Ramos (cell line): ENCODE results near the gene LDHAL6A.

Experiments used
- in situ Hi-C: fragments of 300-500 bp; cut with MboI; formaldehyde crosslinking; loops from one replicate; pipeline ENCODE4 v1.14.3; 2022; ENCODE audit warnings: low sequenced_read_pairs; ENCODE audit not compliant: unreplicated experiment

Gene LDHAL6A

DNA sequence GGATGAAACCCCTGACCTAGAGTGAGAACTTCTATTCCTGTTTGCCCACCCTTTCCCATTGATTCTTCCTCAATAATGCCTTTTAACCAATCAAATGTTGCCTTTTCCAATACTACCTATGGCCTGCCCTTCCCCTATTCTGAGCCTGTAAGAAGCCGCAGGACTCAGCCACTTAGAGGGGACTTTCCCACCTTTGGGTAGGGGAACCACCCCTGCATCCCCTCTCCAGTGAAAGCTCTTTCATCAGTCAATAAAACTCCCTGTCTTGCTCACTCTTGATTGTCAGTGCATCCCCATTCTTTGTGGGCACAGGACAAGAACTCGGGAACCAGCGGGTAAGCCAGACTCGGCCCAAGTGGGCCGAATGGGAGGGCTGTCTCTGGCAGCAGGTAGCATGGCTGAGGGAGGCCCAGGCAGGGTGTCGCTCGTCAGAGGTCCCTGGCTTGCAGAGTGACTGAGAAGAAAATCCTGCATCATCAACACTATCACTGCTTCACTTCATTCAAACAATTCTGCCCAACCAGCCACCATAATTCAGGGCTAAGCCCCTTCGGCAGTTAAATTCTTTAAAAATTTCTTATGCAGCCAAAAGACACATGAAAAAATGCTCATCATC, 30.4 kb downstream of the LDHAL6A start:
- in situ Hi-C loops, result no loop called here

DNA sequence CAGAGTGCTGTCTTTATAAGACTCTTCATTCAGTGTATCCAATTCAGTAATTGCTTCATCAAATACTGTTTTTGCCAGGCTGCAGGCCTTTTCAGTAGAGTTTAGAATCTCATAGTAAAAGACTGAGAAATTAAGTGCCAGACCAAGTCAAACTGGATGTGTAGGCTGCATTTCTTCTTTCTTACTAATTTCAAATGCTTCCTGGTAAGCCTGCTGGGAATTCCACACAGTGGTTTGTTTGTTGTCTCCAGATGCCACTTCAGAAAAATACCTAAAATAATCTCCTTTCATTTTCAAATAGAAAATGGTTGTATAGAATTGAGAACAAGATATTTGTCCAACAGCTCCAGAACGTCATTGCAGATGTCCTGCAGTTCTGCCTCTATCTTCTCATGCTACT, 34.7 kb downstream of the LDHAL6A start:
- in situ Hi-C loops, result no loop called here

DNA sequence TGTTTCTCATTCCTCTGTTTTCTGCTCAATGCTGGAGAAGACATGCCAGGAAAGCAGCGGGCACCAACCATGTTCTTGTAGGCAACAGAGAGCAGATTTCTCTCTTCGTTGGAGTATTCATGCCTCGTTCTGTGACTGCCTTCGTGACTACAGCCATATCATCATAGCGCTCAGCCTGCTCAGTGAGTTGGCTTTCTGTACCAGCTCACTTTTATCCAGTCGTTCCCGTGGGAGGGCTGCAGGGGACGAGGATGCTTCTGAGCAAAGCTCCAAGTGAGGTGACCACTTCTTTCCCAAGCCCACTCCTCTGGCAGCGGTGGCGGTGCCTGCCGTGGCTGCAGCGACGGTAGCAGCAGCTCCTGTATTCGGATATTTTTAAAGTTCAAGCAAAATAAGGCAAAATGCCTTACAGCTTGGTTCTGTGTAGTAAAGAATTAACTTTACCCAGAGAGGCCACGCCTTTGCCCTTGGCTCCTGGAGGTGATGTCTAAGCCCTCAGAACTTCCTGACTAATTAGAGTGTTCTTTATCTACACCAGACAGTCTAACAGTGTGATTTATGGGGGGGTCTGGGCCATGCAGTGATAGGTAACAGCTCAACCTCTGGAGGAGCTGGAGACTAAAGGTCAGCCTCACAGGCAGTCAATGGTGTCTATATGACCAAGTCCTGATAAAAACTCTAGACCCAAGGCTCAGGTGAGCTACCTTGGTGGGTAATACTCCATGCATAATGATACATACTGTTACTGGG, 35.3 kb downstream of the LDHAL6A start:
- in situ Hi-C loops, result no loop called here

DNA sequence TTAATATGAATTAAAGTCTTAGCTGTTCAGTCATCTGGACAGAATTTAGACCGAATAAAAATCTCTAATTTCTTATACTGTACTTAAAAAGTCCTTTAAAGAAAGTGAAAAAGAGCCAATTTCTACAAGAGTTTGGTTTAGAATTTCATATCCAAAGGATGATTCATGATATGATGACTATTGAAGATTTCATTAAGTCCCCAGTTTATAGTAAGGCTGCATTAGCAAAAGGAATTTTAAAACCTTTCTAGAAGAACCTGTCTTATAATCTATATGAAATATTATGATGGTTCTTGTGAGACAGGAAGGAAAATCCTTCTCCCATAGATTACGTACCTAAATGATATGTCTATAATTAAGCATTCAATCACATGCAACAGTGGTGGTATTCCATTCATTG, 36.3 kb downstream of the LDHAL6A start:
- in situ Hi-C loops, result no loop called here

DNA sequence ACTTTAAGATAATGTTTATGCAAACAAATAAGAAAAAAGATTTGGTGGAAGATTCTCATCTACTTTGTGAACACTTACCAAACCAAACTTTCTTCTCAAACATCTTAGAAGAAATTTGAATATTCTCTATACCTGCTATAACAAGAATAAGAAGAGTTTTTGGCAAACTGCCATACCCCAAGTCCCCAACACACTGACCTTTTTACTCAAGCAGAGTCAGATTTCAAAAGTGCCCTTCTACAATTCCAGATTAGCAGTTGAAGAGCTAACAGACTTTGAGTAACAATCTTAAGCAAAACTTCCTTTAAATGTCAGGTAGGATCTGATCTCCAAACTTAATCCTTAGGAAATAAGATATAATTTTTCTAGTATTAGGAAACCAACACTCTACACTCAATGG, 37.2 kb downstream of the LDHAL6A start:
- in situ Hi-C loops, result no loop called here

DNA sequence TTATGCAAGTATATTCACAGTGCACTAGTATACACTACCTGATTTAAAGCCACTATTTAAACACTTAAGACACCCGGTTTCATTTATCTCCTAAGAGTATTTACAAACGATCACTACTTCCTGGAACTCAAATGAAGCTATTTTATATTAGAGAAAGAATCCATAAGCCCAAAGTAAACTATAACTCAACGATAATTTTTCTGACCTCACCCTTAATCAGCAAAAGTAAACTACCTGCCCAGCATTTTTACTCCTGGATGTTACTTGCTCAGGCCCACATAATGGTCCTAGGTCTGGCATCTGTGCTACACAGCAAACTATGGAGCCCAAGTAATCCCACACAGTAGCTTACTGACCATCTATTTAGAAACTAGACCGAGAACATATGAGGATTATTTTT, 37.7 kb downstream of the LDHAL6A start:
- in situ Hi-C loops, result no loop called here

DNA sequence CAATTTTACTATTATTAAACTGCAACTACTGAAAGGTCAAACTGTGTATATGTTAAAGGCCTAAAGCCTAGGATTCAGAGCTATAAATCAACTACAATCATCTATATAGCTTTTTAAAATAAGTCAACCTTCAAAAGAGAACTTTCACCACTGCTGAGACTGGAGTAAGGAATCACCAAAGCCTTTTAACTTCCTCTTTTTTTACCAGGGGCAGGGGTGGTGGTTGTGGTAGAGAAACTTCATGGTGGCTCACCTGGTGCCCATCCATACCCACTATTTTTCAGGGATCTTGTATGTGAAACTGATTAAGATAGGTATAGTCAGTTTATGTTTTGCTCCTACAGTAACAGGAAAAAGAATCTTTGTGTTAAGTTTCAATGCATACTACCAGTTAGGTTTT, 39.6 kb downstream of the LDHAL6A start:
- in situ Hi-C loops, result no loop called here

DNA sequence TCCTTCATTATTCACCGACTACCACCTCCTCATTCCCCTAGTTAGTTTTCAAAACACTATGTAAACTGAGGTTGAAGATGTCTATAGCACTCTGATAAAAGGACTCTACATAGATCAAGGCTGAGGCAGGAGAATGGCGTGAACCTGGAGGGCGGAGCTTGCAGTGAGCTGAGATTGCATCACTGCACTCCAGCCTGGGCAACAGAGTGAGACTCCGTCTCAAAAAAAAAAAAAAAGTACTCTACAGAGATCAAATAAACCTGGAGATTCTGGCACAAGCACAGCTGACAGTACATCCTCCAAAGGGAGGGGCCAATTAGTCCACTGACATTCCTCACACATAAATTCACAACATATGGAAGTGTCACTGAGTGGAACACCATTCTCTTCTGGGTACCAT, 40.0 kb downstream of the LDHAL6A start:
- in situ Hi-C loops, result no loop called here

DNA sequence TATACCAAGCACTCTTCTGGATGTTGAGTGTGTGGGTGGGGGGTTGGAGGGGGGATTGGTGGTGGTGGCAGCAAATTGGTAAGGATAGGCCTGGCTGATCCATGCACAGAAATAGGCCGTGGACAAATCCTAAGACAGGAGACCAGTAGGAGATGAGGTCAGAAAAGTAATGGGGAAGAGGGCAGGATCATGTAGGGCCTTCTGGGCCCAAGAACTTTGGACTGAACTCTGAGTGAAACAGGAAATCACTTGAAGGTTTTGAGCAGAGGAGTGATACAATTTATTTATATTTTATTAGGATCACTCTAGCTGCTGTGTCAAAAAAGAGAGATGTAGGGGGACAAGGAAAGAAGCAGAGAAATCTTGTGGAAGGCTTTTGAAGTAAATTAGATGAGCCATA, 42.4 kb downstream of the LDHAL6A start:
- in situ Hi-C loops, result no loop called here

DNA sequence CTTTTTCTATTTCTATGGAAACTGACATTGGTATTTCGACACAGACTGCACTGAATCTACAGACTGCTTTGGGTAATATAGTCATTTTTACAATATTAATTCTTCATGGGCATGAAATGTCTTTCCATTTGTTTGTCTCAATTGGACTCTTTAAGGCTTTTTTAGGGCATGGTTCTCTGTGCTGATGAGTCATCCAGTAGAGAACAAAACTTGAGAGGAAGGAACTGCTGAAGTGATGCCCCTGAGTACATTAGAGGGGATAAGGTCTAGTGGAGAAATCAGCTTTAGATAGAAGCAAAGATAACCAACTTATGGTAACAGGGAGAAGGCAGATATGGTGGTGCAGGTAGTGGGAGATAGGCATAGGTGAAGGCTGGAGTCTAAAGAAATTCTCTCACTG, 46.0 kb downstream of the LDHAL6A start:
- in situ Hi-C loops, result no loop called here

DNA sequence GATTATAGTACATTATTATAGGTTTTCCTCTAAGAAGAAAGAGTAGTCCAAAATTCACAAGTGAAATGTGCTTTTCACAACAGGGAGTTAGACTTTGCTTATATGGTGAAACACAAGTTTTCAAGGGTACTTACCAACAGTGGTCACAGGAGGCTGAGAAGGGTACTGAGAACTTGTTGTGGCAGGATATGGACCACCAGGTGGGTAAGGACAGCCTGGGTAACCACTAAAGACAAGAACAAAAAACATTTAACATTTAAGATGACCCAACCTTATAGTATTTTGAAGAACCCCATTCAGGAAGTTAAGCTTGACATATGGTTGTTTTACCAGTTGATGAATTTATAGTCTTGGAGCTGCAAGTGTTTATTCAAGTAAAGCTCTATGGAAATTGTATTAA, 46.7 kb downstream of the LDHAL6A start:
- in situ Hi-C loops, result no loop called here

DNA sequence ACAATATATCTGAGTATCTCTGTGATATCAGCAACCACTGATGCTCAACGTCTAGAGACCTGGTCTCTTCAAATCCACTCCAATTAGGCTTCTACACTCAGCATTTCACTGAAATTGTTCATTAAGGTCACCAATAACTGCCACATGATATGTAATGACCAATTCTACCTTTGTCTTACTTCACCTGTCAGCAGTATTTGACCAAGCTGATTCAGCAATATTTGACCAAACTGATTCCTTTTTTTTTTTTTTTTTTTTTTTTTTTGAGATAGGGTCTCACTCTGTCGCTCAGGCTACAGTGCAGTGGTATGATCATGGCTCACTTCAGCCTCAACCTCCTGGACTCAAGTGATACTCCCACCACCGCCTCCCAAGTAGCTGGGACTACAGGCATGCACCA, 65.5 kb downstream of the LDHAL6A start:
- in situ Hi-C loops, result no loop called here

DNA sequence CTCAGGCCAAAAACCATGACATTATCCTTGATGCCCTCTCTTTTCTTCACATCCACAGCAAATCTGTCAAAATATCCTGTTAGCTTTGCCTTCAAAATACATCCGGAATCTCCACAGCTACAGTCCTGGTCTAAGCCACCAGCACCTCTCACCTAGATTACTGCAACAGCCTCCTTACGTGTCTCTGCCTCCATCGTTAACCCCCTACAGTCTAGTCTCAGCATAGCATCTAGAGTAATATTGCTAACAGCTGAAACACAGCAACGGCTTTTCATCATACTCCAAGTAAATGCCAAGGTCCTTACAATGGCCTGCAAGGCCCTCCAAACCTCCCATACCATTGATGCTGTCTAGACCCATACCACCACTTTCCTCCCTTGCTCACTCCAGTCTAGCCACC, 66.7 kb downstream of the LDHAL6A start:
- in situ Hi-C loops, result no loop called here

DNA sequence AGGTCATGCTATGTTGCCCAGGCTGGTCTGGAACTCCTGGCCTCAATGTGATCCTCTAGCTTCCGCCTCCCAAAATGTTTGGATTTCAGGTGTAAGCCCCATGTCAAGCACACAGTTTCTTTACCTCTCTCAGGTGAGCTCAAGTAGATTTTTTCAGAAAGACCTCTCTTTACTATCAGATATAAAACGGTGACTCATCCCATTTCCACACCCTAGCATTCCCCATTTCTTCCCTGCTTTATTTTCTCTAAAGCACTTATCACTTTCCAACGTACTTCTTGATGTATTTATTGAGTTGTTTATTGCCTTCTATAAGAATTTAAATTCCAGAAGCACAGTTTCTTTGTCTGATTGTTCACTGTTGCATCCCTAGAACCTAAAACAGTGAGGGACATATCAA, 67.4 kb downstream of the LDHAL6A start:
- in situ Hi-C loops, result no loop called here

DNA sequence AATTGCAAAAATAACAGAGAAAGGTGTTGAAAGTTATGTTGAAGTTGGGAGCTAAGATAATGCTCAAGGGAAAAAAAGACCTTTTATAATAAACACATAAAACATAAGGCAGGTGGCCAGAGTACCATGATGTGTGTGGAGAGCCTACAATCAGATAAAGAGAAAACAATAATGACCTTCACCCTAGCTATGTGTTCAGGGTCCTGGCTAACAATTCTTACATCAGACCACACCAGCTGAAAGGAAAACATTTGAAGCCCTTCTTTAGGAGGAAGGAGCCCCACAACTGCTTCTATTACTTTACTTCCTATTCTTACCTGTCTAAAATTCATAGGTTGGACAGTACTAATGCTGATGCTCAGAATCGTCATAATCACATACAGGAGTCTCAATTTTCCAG, 68.6 kb downstream of the LDHAL6A start:
- in situ Hi-C loops, result no loop called here

DNA sequence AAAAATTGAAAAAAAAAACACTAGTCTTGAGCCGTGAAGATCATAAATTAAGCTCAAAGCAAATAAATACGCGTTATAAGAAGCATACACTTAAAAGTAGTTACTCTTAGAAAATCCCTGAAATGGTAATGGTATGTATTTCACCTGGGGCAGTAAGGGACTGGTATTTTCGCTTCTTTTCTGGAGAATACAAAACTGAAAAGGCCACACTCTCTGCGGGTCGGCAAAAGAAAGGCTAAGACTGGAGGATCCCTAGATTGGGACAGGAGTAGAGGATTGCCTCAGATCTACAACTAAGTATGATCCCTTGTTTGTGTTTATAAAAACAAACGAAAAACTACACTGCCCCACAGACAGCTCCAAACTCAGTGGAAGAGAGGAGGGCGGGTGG, 70.5 kb downstream of the LDHAL6A start:
- in situ Hi-C loops, result no loop called here

DNA sequence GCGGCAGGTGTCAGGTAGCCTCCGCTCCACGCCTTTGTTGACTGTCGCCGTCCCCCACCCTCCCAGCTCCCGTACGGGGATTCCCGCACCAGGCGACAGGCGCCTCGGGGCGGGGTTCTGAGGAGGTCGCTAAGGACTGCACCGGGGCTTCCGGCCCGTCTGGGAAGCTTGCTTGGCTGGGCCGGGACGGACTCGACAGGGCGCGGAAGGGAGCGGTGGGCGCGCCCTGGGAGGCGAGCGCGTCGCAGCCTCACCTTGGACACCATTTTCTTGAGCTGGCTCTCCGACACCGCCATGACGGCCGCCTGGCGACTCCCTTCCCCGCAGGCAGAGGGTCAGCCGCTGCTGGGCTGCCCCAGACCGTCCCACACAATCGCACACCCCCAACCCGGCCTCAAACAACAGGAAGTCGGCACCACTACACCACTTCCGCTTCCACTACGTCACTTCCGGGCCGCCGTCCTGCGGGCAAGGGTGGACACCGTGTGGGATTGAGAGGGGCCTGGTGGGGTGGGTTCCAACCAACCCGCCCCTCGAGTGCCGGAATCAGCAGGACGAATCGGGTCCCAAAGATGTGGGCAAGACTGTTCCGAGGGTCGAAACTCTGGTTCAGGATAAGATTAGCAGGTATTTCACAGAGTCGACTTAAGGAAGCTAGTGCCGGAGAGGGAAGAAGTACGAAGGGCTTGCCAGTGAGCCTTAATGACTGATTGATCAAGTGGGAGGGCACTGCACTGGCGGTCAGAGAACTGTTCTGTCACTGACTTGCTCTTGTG, 71.1 kb downstream of the LDHAL6A start, which contains the start of gene TSG101:
Gene TSG101, minus strand, starts transcription at position 422 of the 776 bp plus-strand sequence. Its CDS starts 126 bp downstream, at position 296.
- in situ Hi-C loops, result no loop called here

DNA sequence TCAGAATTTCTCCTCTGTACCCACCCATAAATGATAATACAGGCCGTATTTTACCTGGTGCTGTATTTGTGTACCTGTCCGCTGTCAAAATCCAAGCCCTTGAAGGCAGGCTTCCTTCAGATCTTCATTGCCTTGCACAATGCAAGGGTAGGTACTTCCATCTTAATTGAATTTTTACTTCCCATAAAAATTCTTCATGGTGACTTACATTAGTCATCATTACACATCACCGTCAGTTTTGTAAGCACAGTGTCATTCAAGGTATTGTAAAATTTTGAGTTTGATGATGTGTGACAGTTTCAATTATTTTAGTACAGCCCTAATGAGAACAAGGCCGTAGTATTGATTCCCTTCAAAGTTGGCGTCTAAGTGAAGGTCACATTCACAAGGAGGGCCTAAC, 71.9 kb downstream of the LDHAL6A start:
- in situ Hi-C loops, result no loop called here
